Measurements from ENCODE around the gene SLC12A8.
A peak's percentile ranks its signal among the peaks of the same experiment; 100 is the strongest.

Gene SLC12A8

DNA sequence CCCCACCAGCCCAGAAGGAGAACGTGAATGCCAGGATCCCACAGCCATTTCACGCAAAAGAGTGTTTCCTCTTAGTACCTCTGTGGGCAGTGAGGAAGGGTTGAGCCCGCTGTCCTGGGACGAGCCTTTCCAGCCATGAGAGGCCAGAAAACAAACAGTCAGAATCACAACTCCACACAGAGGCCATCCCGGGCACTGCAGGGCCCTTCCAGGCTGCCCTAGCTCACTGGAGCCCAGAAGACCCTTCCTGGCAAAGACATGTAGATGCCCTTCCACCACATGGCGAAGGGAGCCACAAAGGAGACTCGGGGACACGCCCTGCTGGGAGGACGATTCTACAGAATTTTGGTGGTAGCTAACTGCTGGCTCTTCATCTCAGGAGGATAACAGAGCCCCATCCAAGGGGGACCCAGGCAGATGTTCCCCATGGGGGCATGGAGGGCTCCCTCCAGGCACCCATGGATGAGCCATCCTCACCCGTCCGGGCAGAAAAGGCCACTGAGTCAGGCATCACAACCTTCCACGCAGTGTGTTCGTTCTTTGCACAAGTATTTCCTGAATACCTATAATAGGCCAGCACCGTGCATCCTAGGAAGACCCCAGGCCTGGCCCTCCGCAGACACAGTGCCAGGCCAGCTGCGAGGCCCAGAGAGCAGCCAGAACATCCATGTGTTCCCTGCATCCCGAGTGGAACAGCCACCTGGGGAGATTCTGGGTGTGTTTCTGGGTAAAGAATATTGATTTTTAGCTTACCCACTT lies 47.2 kb downstream of the SLC12A8 start:
- peak overlapping the region; percentile 14 for H3K27ac Mint-ChIP-seq
- ATAC-seq (replicated peaks) (peak; percentile 57 to 60), DNase-seq (no peak)
- H3K4me1 Mint-ChIP-seq = peaks cover 2 to 5% of the 10 kb centered on the region in 2 donors
- H3K9me3 Mint-ChIP-seq = no peaks in the 10 kb centered on the region
- H3K4me3 Mint-ChIP-seq = no peak overlapping the region
- H3K36me3 Mint-ChIP-seq = peaks cover 0 to 1% of the 10 kb centered on the region in 2 donors
- peaks cover 20 to 50% of the 10 kb centered on the region in 2 donors for H3K27me3 Mint-ChIP-seq

DNA sequence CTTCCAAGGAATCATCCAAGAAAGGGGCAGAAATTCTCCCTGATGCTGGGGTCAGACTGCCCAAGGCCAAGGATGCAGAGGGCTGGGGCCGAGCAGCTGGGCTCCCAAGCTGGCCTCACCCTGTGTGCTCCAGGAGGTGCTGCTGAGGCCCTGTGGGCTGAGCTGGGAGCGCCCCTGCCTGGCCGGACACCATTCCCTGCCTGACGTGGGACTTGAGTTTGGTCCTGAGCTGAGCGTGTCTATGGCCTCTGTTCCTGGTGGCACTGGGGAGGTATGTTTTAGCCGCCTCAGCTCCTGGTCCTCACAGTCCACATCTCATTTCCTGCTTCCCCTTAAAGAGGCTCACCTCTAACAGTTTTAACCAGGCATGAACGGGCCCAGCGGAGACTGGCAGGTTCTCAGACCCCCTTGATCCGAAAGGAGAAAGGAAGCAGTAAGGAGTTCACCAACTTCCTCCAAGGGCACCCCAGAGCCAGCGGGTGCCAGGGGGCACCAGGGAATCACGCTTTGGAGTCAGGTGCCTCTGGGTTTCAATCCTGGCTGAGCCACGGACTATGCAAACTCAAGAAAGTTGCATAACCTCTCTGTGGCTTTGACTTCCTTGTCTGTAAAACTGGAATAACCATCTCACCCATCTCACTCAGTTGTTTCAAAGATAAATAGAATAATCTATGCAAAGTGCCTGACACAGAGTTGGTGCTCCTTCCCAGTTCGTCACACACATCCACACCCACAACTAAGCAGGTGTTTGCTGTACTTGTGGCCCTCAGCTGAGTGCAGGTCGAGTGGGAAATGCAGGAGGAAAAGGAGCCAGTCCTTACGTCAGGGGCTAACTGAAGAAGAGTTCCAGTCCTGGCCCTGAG lies 48.6 kb downstream of the SLC12A8 start:
- ATAC-seq (replicated peaks) (no peak), DNase-seq (no peak)
- no peaks in the 10 kb centered on the region for H3K9me3 Mint-ChIP-seq
- H3K4me1 Mint-ChIP-seq = peaks cover 2 to 5% of the 10 kb centered on the region in 2 donors
- H3K27me3 Mint-ChIP-seq = peaks cover 16 to 41% of the 10 kb centered on the region in 2 donors
- no peak overlapping the region for H3K27ac Mint-ChIP-seq
- H3K36me3 Mint-ChIP-seq = no peaks in the 10 kb centered on the region
- H3K4me3 Mint-ChIP-seq = no peak overlapping the region

GRCh38 chr3:125161607-125162219 lies 50.8 kb downstream of the SLC12A8 start:
- no peak overlapping the region for H3K27ac Mint-ChIP-seq
- ATAC-seq (replicated peaks) (no peak), DNase-seq (no peak)
- no peak overlapping the region for H3K4me3 Mint-ChIP-seq
- peaks cover 2 to 5% of the 10 kb centered on the region in 2 donors for H3K4me1 Mint-ChIP-seq
- H3K27me3 Mint-ChIP-seq = peaks cover 13 to 36% of the 10 kb centered on the region in 2 donors
- no peaks in the 10 kb centered on the region for H3K36me3 Mint-ChIP-seq
- H3K9me3 Mint-ChIP-seq = no peaks in the 10 kb centered on the region

DNA sequence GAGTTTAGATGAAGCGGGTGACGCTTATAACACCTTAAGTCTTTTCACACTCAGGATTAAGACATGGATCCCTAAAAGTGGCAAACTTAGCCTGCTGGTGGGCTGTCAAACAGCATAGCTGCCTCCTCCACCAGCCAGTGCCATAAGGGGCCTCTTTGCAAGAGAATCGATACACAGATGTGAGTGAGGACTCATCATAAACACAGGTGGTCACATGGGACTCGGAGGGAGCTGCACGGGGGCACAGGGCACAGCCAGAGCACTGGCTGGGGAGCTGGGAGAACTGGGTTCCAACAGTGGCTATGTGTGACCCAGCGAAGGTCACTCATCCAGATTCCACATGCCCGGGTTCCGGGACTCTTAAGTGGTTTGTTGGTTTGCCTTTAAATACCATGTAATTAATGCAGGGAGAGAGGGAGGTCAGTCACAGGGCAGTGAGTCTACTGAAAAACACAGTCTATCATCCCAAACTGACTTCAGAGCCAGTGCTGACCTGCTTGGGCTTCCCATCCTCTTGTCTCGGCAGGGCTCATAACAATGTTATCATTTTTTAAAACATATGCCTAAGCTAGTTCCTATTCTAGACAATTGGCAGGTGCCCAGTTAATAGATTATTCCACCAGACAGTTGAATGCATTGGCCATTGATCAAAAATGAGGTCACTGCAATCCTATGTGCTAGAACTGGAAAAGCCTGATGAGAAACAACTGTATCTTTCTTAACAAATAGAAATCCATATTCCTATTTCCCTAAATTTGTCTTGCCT lies 51.8 kb downstream of the SLC12A8 start:
- no peaks in the 10 kb centered on the region for H3K9me3 Mint-ChIP-seq
- ATAC-seq (replicated peaks) (no peak), DNase-seq (no peak)
- peaks cover 2 to 5% of the 10 kb centered on the region in 2 donors for H3K4me1 Mint-ChIP-seq
- H3K27me3 Mint-ChIP-seq = peaks cover 17 to 27% of the 10 kb centered on the region in 2 donors
- H3K36me3 Mint-ChIP-seq = no peaks in the 10 kb centered on the region
- no peak overlapping the region for H3K27ac Mint-ChIP-seq
- H3K4me3 Mint-ChIP-seq = no peak overlapping the region

DNA sequence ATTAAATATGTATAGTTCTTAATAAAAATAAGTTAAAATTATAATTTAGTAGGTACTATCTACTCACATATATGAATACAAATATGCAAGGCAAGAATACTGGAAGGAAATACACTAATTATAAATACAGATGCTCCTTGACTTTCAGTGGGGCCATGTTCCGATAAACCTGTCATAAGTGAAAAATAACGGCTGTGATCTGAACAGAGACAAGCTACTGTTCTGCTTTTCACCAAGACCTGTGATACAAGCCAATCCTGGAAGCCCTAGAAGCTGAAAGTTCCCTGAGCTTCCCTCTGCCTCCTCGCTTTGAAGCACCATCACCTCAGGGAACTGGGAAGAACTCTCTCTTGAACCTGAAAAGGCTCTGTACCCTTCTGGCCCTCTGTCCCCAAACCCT lies 55.4 kb downstream of the SLC12A8 start:
- Mint-ChIP-seq H3K36me3 (no peaks in the 10 kb centered on the region), H3K9me3 (no peaks in the 10 kb centered on the region), H3K4me1 (peaks cover 3 to 8% of the 10 kb centered on the region in 2 donors), H3K4me3 (no peak overlapping the region), H3K27ac (no peak overlapping the region), H3K27me3 (peaks cover 19 to 20% of the 10 kb centered on the region in 2 donors)
- ATAC-seq (replicated peaks) = no peak
- no peak for DNase-seq

DNA sequence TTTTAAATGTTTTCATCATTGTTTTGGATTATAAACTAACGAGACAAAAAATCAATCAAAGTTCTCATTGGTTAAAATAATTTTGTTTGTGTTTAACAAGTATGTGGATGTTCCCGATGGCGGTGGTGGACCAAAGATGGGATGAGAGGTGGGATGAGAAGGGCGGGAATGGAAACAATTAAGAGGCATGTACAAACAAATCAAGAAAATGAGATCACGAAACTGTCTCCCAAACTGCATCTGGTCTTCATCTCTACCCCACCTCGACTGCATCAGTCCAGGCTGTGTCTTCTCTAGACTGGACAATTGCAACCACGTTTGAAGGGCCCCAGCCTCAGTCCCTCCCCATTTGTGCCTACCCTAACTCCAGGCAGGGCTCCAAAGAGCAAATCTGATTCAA lies 56.1 kb downstream of the SLC12A8 start:
- peaks cover 14 to 20% of the 10 kb centered on the region in 2 donors for H3K27me3 Mint-ChIP-seq
- H3K4me1 Mint-ChIP-seq = peaks cover 3 to 8% of the 10 kb centered on the region in 2 donors
- H3K4me3 Mint-ChIP-seq = no peak overlapping the region
- H3K36me3 Mint-ChIP-seq = no peaks in the 10 kb centered on the region
- DNase-seq (no peak), ATAC-seq (replicated peaks) (no peak)
- H3K27ac Mint-ChIP-seq = no peak overlapping the region
- H3K9me3 Mint-ChIP-seq = no peaks in the 10 kb centered on the region

GRCh38 chr3:125154800-125155269 lies 57.7 kb downstream of the SLC12A8 start:
- peak overlapping the region in 1 of 2 donors; percentile 14 for H3K4me3 Mint-ChIP-seq
- H3K9me3 Mint-ChIP-seq = no peaks in the 10 kb centered on the region
- H3K36me3 Mint-ChIP-seq = no peaks in the 10 kb centered on the region
- no peak overlapping the region for H3K27ac Mint-ChIP-seq
- peak; percentile 29 to 46 for ATAC-seq (replicated peaks)
- peaks cover 8 to 15% of the 10 kb centered on the region in 2 donors for H3K27me3 Mint-ChIP-seq
- DNase-seq = no peak
- peaks cover 3 to 9% of the 10 kb centered on the region in 2 donors for H3K4me1 Mint-ChIP-seq

DNA sequence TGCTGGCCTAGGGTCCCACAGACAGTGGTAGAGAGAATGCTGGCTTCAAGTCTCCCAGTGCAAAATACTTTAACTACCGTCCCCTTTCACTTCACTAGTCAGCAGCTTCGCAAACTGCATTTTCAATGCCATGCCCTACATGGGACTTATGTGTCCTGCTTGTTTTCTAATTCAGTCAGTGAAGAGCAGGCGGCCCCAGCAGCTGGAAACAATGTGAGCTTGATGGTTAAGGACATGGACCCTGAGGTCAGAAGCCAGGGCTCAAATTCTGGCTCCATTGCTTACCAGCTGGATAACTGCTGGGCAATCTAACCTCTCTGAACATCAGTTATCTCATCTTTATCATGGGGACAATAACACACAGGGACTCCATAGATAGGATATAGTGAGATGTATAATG lies 58.4 kb downstream of the SLC12A8 start:
- ATAC-seq (replicated peaks) (no peak), DNase-seq (no peak)
- no peak overlapping the region for H3K4me3 Mint-ChIP-seq
- H3K9me3 Mint-ChIP-seq = no peaks in the 10 kb centered on the region
- peaks cover 10 to 16% of the 10 kb centered on the region in 2 donors for H3K4me1 Mint-ChIP-seq
- peaks cover 8 to 15% of the 10 kb centered on the region in 2 donors for H3K27me3 Mint-ChIP-seq
- H3K36me3 Mint-ChIP-seq = no peaks in the 10 kb centered on the region
- H3K27ac Mint-ChIP-seq = no peak overlapping the region

DNA sequence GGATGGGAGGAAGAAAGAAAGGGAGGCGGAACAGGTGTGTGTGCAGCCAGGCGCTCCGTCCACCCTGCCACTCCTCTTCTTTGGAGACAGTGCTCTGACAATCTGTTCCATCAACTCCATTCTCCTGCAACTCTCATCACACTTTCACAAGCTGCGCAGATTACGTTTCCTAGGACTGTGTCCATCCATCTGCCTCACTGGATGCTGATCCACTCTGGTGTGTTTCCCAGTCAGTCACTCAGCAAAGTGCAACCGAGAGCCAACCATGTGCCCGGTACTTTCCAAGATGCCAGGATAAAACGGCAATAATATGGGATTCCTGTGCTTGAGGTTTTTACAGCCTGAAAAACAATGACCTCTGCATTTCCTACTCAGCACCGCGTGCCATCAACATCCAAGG lies 59.6 kb downstream of the SLC12A8 start:
- no peak overlapping the region for H3K27ac Mint-ChIP-seq
- H3K36me3 Mint-ChIP-seq = peaks cover 0 to 4% of the 10 kb centered on the region in 2 donors
- no peaks in the 10 kb centered on the region for H3K9me3 Mint-ChIP-seq
- no peak overlapping the region for H3K4me3 Mint-ChIP-seq
- ATAC-seq (replicated peaks) (no peak), DNase-seq (no peak)
- peaks cover 20 to 28% of the 10 kb centered on the region in 2 donors for H3K4me1 Mint-ChIP-seq
- H3K27me3 Mint-ChIP-seq = peaks cover 7 to 15% of the 10 kb centered on the region in 2 donors

- ATAC-seq (replicated peaks) (no peak), DNase-seq (no peak)
- no peak overlapping the region for H3K4me3 Mint-ChIP-seq
- H3K27ac Mint-ChIP-seq = no peak overlapping the region
- no peaks in the 10 kb centered on the region for H3K9me3 Mint-ChIP-seq
- H3K36me3 Mint-ChIP-seq = peaks cover 0 to 4% of the 10 kb centered on the region in 2 donors
- H3K4me1 Mint-ChIP-seq = peaks cover 26 to 38% of the 10 kb centered on the region in 2 donors
- peaks cover 0 to 10% of the 10 kb centered on the region in 2 donors for H3K27me3 Mint-ChIP-seq
These were observed 60.6 kb downstream of the SLC12A8 start for GRCh38 chr3:125151916-125152315.

- Mint-ChIP-seq H3K27ac (no peak overlapping the region), H3K9me3 (no peaks in the 10 kb centered on the region), H3K27me3 (peaks cover 0 to 13% of the 10 kb centered on the region in 2 donors), H3K4me3 (no peak overlapping the region), H3K4me1 (peaks cover 30 to 43% of the 10 kb centered on the region in 2 donors), H3K36me3 (peaks cover 0 to 4% of the 10 kb centered on the region in 2 donors)
- no peak for ATAC-seq (replicated peaks)
- DNase-seq = no peak
These were observed 61.1 kb downstream of the SLC12A8 start for GRCh38 chr3:125151442-125151817.

DNA sequence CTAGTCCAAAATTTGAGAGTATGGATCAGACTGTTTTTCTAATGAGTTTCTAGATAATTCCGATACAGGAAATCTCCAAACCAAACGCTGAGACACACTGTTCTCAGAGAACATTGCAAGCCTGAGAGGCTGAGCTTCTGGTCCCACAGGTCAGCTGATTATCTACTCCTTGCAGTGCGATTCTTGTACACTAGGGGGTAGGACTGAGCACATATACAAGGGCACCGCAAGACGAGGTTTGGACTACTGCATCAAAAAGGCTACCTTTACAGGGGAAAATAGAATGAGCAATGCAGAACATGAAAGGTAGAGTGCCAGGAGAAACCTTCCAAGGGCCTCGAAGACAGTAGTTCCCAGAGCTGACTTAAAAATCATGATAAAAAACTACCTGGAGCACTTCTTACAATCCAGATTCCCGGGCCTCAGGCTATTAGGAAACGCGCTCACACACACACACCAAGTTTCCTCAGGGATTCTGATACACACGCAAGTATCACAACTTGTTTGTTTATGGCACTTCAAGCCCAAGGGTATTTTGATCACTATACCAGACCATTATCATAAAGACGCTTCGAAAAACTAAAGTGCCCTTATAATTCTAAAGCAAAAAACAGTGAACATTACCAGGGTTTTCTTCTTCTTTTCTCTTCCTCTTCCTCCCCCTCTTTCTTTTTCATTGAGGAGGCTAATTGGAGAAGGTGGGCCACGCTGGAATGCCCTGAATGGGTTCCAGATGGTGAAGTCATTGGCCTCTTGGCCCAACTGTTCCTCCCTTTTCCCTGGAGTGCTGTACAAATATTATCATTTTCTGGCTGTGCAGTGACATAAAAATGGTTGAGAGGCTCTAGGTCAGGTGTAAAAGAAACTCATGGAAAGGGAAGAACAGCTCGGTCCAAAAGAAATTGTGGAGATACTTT lies 61.8 kb downstream of the SLC12A8 start:
- DNase-seq (no peak), ATAC-seq (replicated peaks) (peak in 1 of 2 donors; percentile 31)
- Mint-ChIP-seq H3K27me3 (peaks cover 0 to 9% of the 10 kb centered on the region in 2 donors), H3K36me3 (peaks cover 0 to 4% of the 10 kb centered on the region in 2 donors), H3K27ac (no peak overlapping the region), H3K4me1 (peaks cover 30 to 50% of the 10 kb centered on the region in 2 donors), H3K9me3 (no peaks in the 10 kb centered on the region), H3K4me3 (no peak overlapping the region)

GRCh38 chr3:125149462-125149861 lies 63.1 kb downstream of the SLC12A8 start:
- peaks cover 27 to 52% of the 10 kb centered on the region in 2 donors for H3K4me1 Mint-ChIP-seq
- no peak overlapping the region for H3K27ac Mint-ChIP-seq
- no peak for DNase-seq
- peaks cover 5 to 9% of the 10 kb centered on the region in 2 donors for H3K27me3 Mint-ChIP-seq
- ATAC-seq (replicated peaks) = no peak
- peaks cover 0 to 4% of the 10 kb centered on the region in 2 donors for H3K36me3 Mint-ChIP-seq
- H3K9me3 Mint-ChIP-seq = no peaks in the 10 kb centered on the region
- H3K4me3 Mint-ChIP-seq = no peak overlapping the region
